NCI-H146 treated with DMSO at 0.1 percent for 48 hours (cell line): ENCODE measurements around the gene ZNF445.
"Not testable (repeated sequence)": the region's sequence is repeated elsewhere in the genome, so short reads cannot be mapped to it uniquely, and the experiment has no call there.

Source experiments
- DNase-seq: peaks from one replicate; lab custom pipeline; 2025; ENCODE audit not compliant: unreplicated experiment; lab: John Stamatoyannopoulos, UW

The ZNF445 gene

DNA sequence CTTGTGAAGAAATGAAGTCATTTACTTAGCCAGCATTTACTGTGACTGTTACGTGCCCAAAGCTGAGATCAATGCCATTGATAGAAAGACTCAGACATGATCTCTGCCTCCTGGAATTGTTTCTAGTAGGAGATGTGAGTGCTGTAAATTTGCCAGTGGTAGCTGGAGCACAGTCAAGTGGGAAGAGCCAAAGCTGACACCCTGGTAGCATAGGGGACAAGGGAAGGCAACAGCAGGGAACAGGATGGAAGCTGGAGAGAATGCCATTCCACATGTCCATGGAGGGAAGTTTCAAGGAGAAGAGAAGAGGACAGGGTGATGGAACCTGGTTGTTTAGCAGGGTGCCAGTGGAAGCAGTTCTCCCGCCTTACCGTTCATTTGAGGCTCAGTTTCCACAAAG is 74.9 kb downstream of the ZNF445 start:
- DNase-seq, result no peak

DNA sequence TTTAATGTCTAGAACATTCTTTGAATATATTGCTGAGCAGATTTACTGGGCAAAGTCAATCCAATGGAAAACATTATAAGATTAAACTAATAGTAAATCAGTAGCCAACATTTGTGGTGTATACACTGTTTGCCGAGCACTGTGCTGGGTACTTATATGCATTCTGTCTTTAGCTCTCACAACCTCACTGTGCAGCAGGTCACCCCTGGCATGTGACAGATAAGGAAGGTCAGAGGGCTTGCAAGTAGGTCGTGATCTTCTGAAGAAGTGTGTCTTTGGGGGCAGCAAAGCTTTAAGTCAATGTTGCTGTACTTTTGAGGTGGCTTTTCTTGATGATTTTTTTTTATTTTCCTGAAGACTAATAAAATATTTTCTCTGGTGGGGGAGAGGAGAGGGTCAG is 76.7 kb downstream of the ZNF445 start:
- DNase-seq, result no peak

DNA sequence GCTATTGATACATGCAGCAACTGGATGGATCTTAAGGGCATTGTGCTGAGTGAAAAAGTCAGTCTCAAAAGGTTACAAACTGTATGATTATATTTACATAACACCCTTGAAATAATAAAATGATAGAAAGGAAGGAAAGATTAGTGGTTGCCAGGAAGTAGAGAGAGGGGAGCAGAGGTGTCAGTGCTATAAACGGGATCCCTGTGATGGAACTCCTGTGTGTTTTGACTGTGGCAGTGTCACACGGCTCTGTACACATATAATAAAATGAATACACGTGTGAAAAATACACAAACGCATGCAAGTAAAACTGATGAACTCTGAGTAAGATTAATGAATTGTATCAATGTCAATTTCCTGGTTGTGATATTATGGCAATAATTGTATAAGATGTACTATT is 78.6 kb downstream of the ZNF445 start:
- no peak for DNase-seq

DNA sequence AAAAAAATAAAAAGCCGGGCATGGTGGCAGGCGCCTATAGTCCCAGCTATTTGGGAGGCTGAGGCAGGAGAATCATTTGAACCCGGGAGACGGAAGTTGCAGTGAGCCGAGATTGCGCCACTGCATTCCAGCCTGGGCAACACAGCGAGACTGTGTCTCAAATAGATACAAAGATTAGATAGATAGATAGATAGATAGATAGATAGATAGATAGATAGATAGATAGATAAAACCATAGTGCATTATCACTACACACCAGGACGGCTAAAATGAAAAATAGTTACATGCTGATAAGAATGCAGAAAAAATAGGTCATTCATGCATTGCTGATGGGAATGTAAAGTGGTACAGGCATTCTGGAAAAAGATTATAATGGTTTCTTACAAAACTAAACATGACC is 79.2 kb downstream of the ZNF445 start:
- not testable (repeated sequence) for DNase-seq

DNA sequence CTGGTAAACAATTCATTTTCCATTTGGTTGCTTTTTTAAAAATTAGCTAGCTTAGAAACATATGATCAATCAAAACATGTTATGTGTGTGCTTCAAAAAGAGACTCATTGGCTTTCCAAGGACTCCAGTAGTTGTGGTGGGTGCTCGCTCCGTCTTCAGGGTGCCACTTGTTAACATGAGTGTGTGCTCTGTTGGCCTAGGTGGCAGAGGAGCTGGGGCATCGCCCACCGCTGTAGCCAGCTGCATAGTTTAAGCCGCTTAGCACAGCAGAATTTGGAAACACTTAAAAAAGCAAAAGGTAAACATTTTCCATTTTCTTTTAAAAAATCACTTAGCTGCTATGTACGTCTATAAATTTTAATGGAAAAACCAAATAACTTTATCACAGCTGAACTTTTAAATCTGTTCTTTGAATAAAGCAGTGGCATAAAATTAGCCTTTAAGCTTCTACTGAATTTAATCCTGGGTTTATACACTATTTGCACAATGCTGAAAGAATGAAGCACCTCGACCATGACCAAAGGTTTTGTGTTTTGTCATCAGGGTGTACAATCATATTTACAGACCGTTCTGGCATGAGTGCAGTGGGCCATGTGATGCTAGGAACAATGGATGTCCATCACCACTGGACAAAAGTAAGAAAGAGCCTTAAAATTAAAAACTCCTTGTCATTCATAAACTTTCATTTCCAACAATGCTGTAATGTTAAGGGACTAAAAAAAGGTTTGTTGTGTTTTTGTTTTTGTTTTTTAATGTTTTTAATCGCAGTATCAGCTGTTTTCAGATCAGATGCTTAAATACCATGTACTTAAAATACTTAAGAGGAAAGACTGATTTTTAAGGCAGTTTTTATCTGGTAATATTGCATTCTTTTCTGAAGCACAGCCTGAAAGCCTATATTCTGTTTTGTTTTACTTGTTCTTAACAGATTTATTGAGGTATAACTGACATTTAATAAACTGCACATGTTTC is 81.0 kb downstream of the ZNF445 start:
- no peak for DNase-seq

DNA sequence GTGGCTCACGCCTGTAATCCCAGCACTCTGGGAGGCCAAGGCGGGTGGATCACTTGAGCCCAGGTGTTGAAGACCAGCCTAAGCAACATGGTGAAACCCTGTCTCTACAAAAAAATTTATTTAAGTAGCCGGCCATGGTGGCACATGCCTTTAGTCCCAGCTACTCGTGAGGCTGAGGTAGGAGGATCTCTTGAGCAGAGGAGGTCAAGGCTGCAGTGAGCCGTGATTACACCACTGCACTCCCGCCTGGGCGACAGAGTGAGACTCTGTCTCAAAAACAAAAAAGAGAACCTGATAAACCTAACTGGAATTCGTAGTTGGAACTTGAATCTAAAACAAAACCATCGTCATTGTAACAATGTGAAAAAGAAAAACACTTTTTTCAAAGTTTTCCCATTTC is 81.8 kb downstream of the ZNF445 start:
- DNase-seq, result no peak

DNA sequence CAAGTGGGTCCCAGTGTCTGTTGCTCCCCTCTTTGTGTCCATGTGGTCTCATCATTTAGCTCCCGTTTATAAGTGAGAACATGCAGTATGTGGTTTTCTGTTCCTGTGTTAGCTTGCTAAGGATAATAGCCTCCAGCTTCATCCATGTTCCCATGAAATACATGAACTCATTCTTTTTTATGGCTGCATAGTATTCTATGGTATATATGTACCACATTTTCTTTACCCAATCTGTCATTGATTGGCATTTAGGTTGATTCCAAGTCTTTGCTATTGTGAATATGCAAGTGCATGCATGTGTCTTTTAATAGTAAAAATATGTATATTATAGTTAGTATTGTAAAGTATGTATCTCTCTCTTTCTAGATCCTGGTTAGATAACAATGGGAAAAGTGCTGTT is 85.0 kb downstream of the ZNF445 start:
- no peak for DNase-seq

DNA sequence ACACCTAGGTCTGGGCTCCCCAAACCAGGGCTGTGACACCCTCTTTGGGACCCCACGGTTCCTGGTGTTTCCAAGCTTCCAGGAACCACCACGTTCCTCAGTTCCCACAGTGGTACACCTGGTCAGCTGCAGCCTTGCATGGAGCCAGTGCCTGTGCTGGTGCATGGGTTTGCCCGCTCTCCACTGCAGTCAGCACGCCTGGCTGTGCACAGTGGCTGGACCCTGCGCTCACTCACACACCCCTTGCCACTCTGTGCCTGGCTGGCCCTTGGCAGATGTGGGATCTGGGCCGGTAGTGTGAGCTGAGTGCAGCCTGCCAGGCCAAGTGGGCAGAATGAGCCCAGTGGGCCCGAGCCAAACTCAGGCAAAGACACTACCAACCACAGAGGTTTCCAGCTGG is 90.1 kb downstream of the ZNF445 start:
- DNase-seq, result no peak
